GM21717 (cell line): ENCODE results near the gene SNX14.

ENCODE experiments used
- ATAC-seq: cut with Tn5 transposase; IDR thresholded peaks from one replicate; pipeline ENCODE4 v1.9.1; 2021; ENCODE audit warnings: mild to moderate bottlenecking, moderate library complexity; ENCODE audit not compliant: unreplicated experiment

SNX14 gene

GRCh38 chr6:85516168-85516567, 77.5 kb downstream of the SNX14 start:
- ATAC-seq = no peak

- no peak for ATAC-seq
Measured at GRCh38 chr6:85506441-85507093, 87.1 kb downstream of the SNX14 start.

GRCh38 chr6:85498596-85499258, 94.9 kb downstream of the SNX14 start:
- ATAC-seq = no peak

- no peak for ATAC-seq
Measured at GRCh38 chr6:85496856-85497255, 96.8 kb downstream of the SNX14 start.

GRCh38 chr6:85496009-85496579, 97.6 kb downstream of the SNX14 start:
- no peak for ATAC-seq

GRCh38 chr6:85494547-85495536, 98.8 kb downstream of the SNX14 start:
- no peak for ATAC-seq

- no peak for ATAC-seq
Measured at GRCh38 chr6:85493389-85493788, 100.3 kb downstream of the SNX14 start.

- ATAC-seq = no peak
Measured at GRCh38 chr6:85490516-85491248, 103.0 kb downstream of the SNX14 start.

GRCh38 chr6:85484948-85485347, 108.7 kb downstream of the SNX14 start:
- no peak for ATAC-seq

GRCh38 chr6:85483846-85484245, 109.8 kb downstream of the SNX14 start:
- ATAC-seq = no peak

- peak; percentile 94 for ATAC-seq
Measured at GRCh38 chr6:85482905-85483700, 110.6 kb downstream of the SNX14 start.

- ATAC-seq = no peak
Measured at GRCh38 chr6:85482206-85482904, 111.3 kb downstream of the SNX14 start.

GRCh38 chr6:85479208-85479607, 114.5 kb downstream of the SNX14 start:
- ATAC-seq = no peak

- no peak for ATAC-seq
Measured at GRCh38 chr6:85476532-85476931, 117.1 kb downstream of the SNX14 start.

GRCh38 chr6:85473748-85474147, 119.9 kb downstream of the SNX14 start:
- ATAC-seq = no peak

GRCh38 chr6:85472744-85473143, 120.9 kb downstream of the SNX14 start:
- no peak for ATAC-seq

- no peak for ATAC-seq
Measured at GRCh38 chr6:85470023-85470410, 123.6 kb downstream of the SNX14 start.

- ATAC-seq = no peak
Measured at GRCh38 chr6:85469276-85470022, 124.2 kb downstream of the SNX14 start.
